GM20000 (cell line): ENCODE measurements around the gene MLLT6.

Experiments used
- DNase-seq: peaks from one replicate; pipeline ENCODE4 v3.0.0; 2012; ENCODE audit warnings: low spot score
- CTCF ChIP-seq: IDR thresholded peaks from 2 replicates; pipeline ENCODE4 v1.5.1; 2012; ENCODE audit warnings: mild to moderate bottlenecking, control low read depth; ENCODE audit errors: extremely low read depth, missing control alignments

MLLT6 gene

GRCh38 chr17:38739305-38739704 is 34.2 kb downstream of the MLLT6 start:
- no peak for TF ChIP-seq CTCF
- no peak for DNase-seq

- no peak for DNase-seq
- no peak for TF ChIP-seq CTCF
Measured at GRCh38 chr17:38740044-38740443, 35.0 kb downstream of the MLLT6 start.

- peak; percentile 12 for DNase-seq
- TF ChIP-seq CTCF = no peak
Measured at GRCh38 chr17:38740806-38741205, 35.7 kb downstream of the MLLT6 start.

GRCh38 chr17:38741461-38741860 is 36.4 kb downstream of the MLLT6 start:
- DNase-seq = no peak
- TF ChIP-seq CTCF = no peak

GRCh38 chr17:38741921-38742410 is 36.9 kb downstream of the MLLT6 start:
- DNase-seq = no peak
- TF ChIP-seq CTCF = no peak

DNA sequence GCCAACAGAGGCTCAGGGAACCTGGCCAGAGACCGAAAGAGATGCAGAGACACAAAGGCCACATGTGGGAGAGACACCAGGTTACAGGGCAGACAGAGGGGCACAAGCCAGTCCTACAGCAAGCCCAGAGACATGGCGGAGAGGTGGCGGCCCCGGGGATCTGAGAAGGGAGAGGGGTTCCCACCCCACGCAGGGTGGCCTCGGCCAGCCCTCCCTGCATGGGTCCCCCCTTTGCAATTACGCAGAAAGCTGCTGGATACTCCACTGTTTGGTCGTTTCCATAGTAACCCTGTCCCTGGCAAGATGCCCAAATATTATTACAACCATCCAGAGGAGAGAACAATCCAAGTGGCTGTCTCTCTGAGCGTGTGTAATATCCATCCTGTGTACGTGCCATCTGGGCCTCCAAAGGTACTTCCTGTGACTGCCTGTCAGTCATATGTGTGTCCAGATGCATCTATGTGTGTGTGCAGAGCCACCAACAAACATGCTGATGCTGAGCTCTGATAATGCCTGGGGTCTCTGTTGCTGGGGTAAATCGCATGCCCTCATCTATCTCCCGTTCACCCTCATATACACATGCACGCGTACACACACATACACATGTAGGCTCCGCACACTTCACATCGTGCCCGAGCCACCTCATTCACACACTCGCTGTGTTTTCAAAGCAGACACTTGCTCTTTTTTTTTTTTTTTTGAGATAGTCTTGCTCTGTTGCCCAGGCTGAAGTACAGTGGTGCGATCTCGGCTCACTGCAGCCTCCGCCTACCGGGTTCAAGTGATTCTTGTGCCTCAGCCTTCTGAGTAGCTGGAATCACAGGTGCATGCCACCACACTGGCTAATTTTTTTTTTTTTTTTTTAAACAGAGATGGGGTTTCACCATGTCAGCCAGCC is 37.6 kb downstream of the MLLT6 start:
- no peak for DNase-seq
- TF ChIP-seq CTCF = no peak

- DNase-seq = no peak
- TF ChIP-seq CTCF = no peak
Measured at GRCh38 chr17:38743556-38744171, 38.6 kb downstream of the MLLT6 start.
